Measurements from ENCODE around the gene STAC.

STAC gene

DNA sequence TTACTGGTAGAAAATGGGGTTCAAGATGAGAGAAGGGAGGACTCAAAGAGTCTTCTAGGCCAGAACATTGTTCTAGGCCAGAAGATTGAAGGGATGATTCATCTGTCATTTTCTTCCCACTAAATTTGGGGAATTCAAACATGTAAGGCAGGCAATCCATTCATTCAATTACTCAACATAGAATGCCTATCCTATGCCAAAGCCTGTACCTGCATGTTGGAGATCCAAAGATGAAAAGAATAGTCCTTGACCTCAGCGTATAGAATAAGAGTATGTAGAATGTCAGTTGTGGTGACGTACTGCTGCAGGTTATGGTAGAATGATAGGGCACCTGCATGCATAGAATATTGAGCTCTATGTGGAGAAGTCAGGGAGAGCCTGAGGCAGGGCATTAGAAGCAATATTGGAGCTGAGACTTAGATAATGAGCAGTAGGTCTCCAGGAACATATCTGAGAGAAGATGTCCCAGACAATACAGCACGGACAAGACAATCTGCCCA is 49.7 kb downstream of the STAC start:
- no peak overlapping the region for H3K27ac ChIP-seq
- H3K27me3 ChIP-seq: no peaks in the 10 kb centered on the region
- no peaks in the 10 kb centered on the region for H3K9me3 ChIP-seq
- TF ChIP-seq, protein P1, sequence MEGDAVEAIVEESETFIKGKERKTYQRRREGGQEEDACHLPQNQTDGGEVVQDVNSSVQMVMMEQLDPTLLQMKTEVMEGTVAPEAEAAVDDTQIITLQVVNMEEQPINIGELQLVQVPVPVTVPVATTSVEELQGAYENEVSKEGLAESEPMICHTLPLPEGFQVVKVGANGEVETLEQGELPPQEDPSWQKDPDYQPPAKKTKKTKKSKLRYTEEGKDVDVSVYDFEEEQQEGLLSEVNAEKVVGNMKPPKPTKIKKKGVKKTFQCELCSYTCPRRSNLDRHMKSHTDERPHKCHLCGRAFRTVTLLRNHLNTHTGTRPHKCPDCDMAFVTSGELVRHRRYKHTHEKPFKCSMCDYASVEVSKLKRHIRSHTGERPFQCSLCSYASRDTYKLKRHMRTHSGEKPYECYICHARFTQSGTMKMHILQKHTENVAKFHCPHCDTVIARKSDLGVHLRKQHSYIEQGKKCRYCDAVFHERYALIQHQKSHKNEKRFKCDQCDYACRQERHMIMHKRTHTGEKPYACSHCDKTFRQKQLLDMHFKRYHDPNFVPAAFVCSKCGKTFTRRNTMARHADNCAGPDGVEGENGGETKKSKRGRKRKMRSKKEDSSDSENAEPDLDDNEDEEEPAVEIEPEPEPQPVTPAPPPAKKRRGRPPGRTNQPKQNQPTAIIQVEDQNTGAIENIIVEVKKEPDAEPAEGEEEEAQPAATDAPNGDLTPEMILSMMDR (IDR thresholded peaks at IDR 0.05): no peak
- H3K36me3 ChIP-seq: no peaks in the 10 kb centered on the region
- no peak overlapping the region for H3K4me3 ChIP-seq (ENCODE audit: low read depth in 1 of 2, low read length in 1 of 2)
- H3K4me1 ChIP-seq (ENCODE audit: control insufficient read depth in 1 of 2, insufficient read depth in 1 of 2, low read depth in 1 of 2, low read length in 1 of 2): no peaks in the 10 kb centered on the region

- Histone ChIP-seq H3K27me3 (no peaks in the 10 kb centered on the region), H3K27ac (no peak overlapping the region), H3K4me1 (ENCODE audit: control insufficient read depth in 1 of 2, insufficient read depth in 1 of 2, low read depth in 1 of 2, low read length in 1 of 2) (no peaks in the 10 kb centered on the region), H3K4me3 (ENCODE audit: low read depth in 1 of 2, low read length in 1 of 2) (no peak overlapping the region), H3K9me3 (no peaks in the 10 kb centered on the region), H3K36me3 (no peaks in the 10 kb centered on the region)
- TF ChIP-seq, protein P1 (IDR thresholded peaks at IDR 0.05): no peak
These were observed 53.2 kb downstream of the STAC start for GRCh38 chr3:36433511-36433910.

- Histone ChIP-seq H3K27ac (no peak overlapping the region), H3K27me3 (no peaks in the 10 kb centered on the region), H3K4me3 (ENCODE audit: low read depth in 1 of 2, low read length in 1 of 2) (no peak overlapping the region), H3K4me1 (ENCODE audit: control insufficient read depth in 1 of 2, insufficient read depth in 1 of 2, low read depth in 1 of 2, low read length in 1 of 2) (no peaks in the 10 kb centered on the region), H3K36me3 (no peaks in the 10 kb centered on the region), H3K9me3 (no peaks in the 10 kb centered on the region)
- TF ChIP-seq, protein P1 (IDR thresholded peaks at IDR 0.05): no peak
These were observed 54.6 kb downstream of the STAC start for GRCh38 chr3:36434687-36435426.

GRCh38 chr3:36443028-36443686 is 62.9 kb downstream of the STAC start:
- TF ChIP-seq, protein P1 (IDR thresholded peaks at IDR 0.05): no peak
- Histone ChIP-seq H3K4me3 (ENCODE audit: low read depth in 1 of 2, low read length in 1 of 2) (no peak overlapping the region), H3K9me3 (no peaks in the 10 kb centered on the region), H3K27me3 (no peaks in the 10 kb centered on the region), H3K36me3 (no peaks in the 10 kb centered on the region), H3K27ac (no peak overlapping the region), H3K4me1 (ENCODE audit: control insufficient read depth in 1 of 2, insufficient read depth in 1 of 2, low read depth in 1 of 2, low read length in 1 of 2) (no peaks in the 10 kb centered on the region)

DNA sequence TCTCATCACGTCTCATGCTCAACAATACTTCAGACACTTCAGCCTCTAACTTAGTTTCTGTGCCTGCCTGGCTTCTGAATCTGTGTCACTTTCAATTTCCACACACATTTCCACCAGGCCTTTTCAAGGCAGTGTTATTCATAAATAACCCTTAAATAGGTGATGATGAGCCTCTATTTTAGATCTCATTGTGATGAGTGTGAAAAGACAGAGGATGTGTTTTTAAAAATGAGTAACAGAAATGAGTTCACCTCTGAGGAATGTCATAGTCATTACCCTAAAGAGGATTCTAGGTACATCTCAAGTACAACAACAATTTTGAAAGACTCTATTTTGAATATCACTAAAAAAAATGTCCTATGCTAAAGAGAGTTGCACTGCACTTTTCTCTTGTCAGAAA is 64.6 kb downstream of the STAC start:
- Histone ChIP-seq H3K4me3 (ENCODE audit: low read depth in 1 of 2, low read length in 1 of 2) (no peak overlapping the region), H3K9me3 (no peaks in the 10 kb centered on the region), H3K27me3 (no peaks in the 10 kb centered on the region), H3K27ac (no peak overlapping the region), H3K4me1 (ENCODE audit: control insufficient read depth in 1 of 2, insufficient read depth in 1 of 2, low read depth in 1 of 2, low read length in 1 of 2) (no peaks in the 10 kb centered on the region), H3K36me3 (no peaks in the 10 kb centered on the region)
- TF ChIP-seq, protein P1 (IDR thresholded peaks at IDR 0.05): no peak

Measured in neutrophil (primary cell).